Measurements from ENCODE around the gene TSBP1.

TSBP1 gene

GRCh38 chr6:32371803-32372202 lies at the start of gene TSBP1:
Gene TSBP1, minus strand, starts transcription at chr6:32371903. Its CDS starts 197 bp downstream, at chr6:32371706.
- DNase-seq = no peak

GRCh38 chr6:32416036-32416435 lies 44.3 kb upstream of the TSBP1 start:
- DNase-seq = no peak

GRCh38 chr6:32415521-32416019 lies 43.9 kb upstream of the TSBP1 start:
- peak; percentile 88 for DNase-seq

GRCh38 chr6:32413427-32414047 lies 41.8 kb upstream of the TSBP1 start:
- peak; percentile 88 for DNase-seq

GRCh38 chr6:32411566-32412327 lies 40.0 kb upstream of the TSBP1 start:
- no peak for DNase-seq

- no peak for DNase-seq
Observed at GRCh38 chr6:32410906-32411305, 39.2 kb upstream of the TSBP1 start.

GRCh38 chr6:32406857-32407256 lies 35.2 kb upstream of the TSBP1 start, which contains the start of gene BTNL2:
Gene BTNL2, minus strand, starts transcription at chr6:32407181. Its CDS starts 58 bp downstream, at chr6:32407123.
- no peak for DNase-seq

GRCh38 chr6:32406197-32406596 lies 34.5 kb upstream of the TSBP1 start:
- DNase-seq = no peak

GRCh38 chr6:32405656-32406055 lies 34.0 kb upstream of the TSBP1 start:
- DNase-seq = no peak

GRCh38 chr6:32402812-32403211 lies 31.1 kb upstream of the TSBP1 start:
- no peak for DNase-seq

- DNase-seq = no peak
Observed at GRCh38 chr6:32401284-32401963, 29.7 kb upstream of the TSBP1 start.

GRCh38 chr6:32397252-32397920 lies 25.7 kb upstream of the TSBP1 start:
- DNase-seq = no peak

GRCh38 chr6:32396028-32396427 lies 24.3 kb upstream of the TSBP1 start:
- no peak for DNase-seq

GRCh38 chr6:32393665-32394420 lies 22.1 kb upstream of the TSBP1 start:
- peak; percentile 45 for DNase-seq

- no peak for DNase-seq
Observed at GRCh38 chr6:32391505-32391904, 19.8 kb upstream of the TSBP1 start.

- no peak for DNase-seq
Observed at GRCh38 chr6:32387589-32388340, 16.1 kb upstream of the TSBP1 start.

- no peak for DNase-seq
Observed at GRCh38 chr6:32386040-32386439, 14.3 kb upstream of the TSBP1 start.

- peak; percentile 12 for DNase-seq
Observed at GRCh38 chr6:32382757-32383420, 11.2 kb upstream of the TSBP1 start.

GRCh38 chr6:32379545-32379944 lies 7.8 kb upstream of the TSBP1 start:
- DNase-seq = no peak

- DNase-seq = no peak
Observed at GRCh38 chr6:32375739-32376529, 4.2 kb upstream of the TSBP1 start.

Measured in hematopoietic multipotent progenitor cell treated with erythropoietin and hydrocortisone succinate and interleukin-3 and kit ligand, for 4 days (in vitro differentiated cells).